HepG2 (cell line): ENCODE data around the gene SIGLEC7.

Experiments
- EP300 ChIP-seq, 3 experiments: sonication (generic) in 1 of 3; formaldehyde crosslinking in 1 of 3; IDR thresholded peaks; 2 replicates each; pipeline versions ENCODE4 v1.5.1 to v1.6.1; 2011 to 2020; ENCODE audit warnings: low read depth in 2 of 3, low read length in 2 of 3, borderline replicate concordance in 1 of 3, improper control_type of control experiment in 1 of 3, mild to moderate bottlenecking in 1 of 3, missing genetic modification reagents in 1 of 3, moderate library complexity in 1 of 3
- POLR2A ChIP-seq, 2 experiments: IDR thresholded peaks; 2 replicates each; pipeline ENCODE4 v1.6.1; 2011; ENCODE audit warnings: low read depth in 2 of 2, low read length in 2 of 2, mild to moderate bottlenecking in 1 of 2, moderate library complexity in 1 of 2; ENCODE audit not compliant: insufficient read depth in 1 of 2
- SMAD1 ChIP-seq: sonication (generic); formaldehyde crosslinking; IDR thresholded peaks from 2 replicates; pipeline ENCODE4 v1.4.0; 2020; ENCODE audit warnings: missing genetic modification reagents, low read depth, mild to moderate bottlenecking, borderline replicate concordance

GRCh38 chr19:51119101-51119500 is 23.0 kb upstream of the SIGLEC7 start:
- no peak for TF ChIP-seq EP300 (IDR thresholded peaks at IDR 0.05; ENCODE audit: low read depth in 2 of 2, low read length in 2 of 2)
- no peak for TF ChIP-seq EP300 (CRISPR knock-in tag; IDR thresholded peaks at IDR 0.05; ENCODE audit: borderline replicate concordance)
- no peak for TF ChIP-seq SMAD1 (CRISPR knock-in tag)
- no peak for TF ChIP-seq POLR2A (IDR thresholded peaks at IDR 0.05; ENCODE audit: insufficient read depth in 1 of 2, low read depth in 2 of 2, low read length in 2 of 2)
